Karpas-422 (cell line): ENCODE measurements around the gene USP24. TPM values are rescaled to one million over a fixed set of nuclear protein-coding genes. Genes with fewer than 3 reads are reported as not detected.

Experiments used
- DNase-seq: peaks from one replicate; pipeline ENCODE4 v3.0.0-alpha.2; 2015
- H2AFZ ChIP-seq: fragments of 200-600 bp; sonication (generic); 2 replicates; pipeline ENCODE4 v1.6.1; 2014; ENCODE audit warnings: antibody characterized with exemption, low read length, mixed read lengths
- H3K27ac ChIP-seq: fragments of 200-600 bp; sonication (generic); 2 replicates; pipeline ENCODE4 v1.5.1; 2014; ENCODE audit warnings: mild to moderate bottlenecking, low read length, moderate library complexity
- H3K27me3 ChIP-seq: fragments of 200-600 bp; sonication (generic); 2 replicates; pipeline ENCODE4 v1.6.1; 2014; ENCODE audit warnings: low read length, mixed read lengths
- H3K36me3 ChIP-seq: fragments of 200-600 bp; sonication (generic); 2 replicates; pipeline ENCODE4 v1.6.1; 2014; ENCODE audit warnings: low read length, mixed read lengths; ENCODE audit not compliant: insufficient read depth
- H3K4me1 ChIP-seq: fragments of 200-600 bp; sonication (generic); 2 replicates; pipeline ENCODE4 v1.6.1; 2014; ENCODE audit warnings: mild to moderate bottlenecking, low read length, mixed read lengths
- H3K4me2 ChIP-seq: fragments of 200-600 bp; sonication (generic); 2 replicates; pipeline ENCODE4 v1.6.1; 2014; ENCODE audit warnings: low read length, low read depth, mild to moderate bottlenecking; ENCODE audit not compliant: poor library complexity, severe bottlenecking
- H3K4me3 ChIP-seq: fragments of 200-600 bp; sonication (generic); 2 replicates; pipeline ENCODE4 v1.5.1; 2014; ENCODE audit warnings: mild to moderate bottlenecking, antibody characterized with exemption, low read length, mixed read lengths
- H3K79me2 ChIP-seq: fragments of 200-600 bp; sonication (generic); 2 replicates; pipeline ENCODE4 v1.6.1; 2014; ENCODE audit warnings: mild to moderate bottlenecking, low read length, mixed read lengths
- H3K9ac ChIP-seq: fragments of 200-600 bp; sonication (generic); 2 replicates; pipeline ENCODE4 v1.6.0; 2014; ENCODE audit warnings: low read length
- H3K9me2 ChIP-seq: fragments of 200-600 bp; sonication (generic), shearing (Covaris generic); replicated peaks from 2 replicates; pipeline ENCODE4 v1.6.0; 2014; ENCODE audit warnings: mild to moderate bottlenecking, low read length, moderate library complexity; ENCODE audit not compliant: insufficient read depth
- H3K9me3 ChIP-seq: fragments of 300-700, 200-600 bp; sonication (generic); 2 replicates; pipeline ENCODE4 v1.6.1; 2014; ENCODE audit warnings: low read length, mixed read lengths
- H4K20me1 ChIP-seq: fragments of 200-600 bp; sonication (generic); 2 replicates; pipeline ENCODE4 v1.6.1; 2014; ENCODE audit warnings: mild to moderate bottlenecking, antibody characterized with exemption, low read length, low read depth; ENCODE audit not compliant: insufficient read depth
- total RNA-seq: library from RNA; depleted of rRNA; stranded (reverse); fragments of >200 nt; shearing (Covaris generic); gene quantifications from 2 replicates; pipeline ENCODE4 v1.2.3, GENCODE V29; 2014; ENCODE audit warnings: low replicate concordance

USP24 gene
- total RNA-seq, 1 experiment from 2014 or later = 89.8 TPM

DNA sequence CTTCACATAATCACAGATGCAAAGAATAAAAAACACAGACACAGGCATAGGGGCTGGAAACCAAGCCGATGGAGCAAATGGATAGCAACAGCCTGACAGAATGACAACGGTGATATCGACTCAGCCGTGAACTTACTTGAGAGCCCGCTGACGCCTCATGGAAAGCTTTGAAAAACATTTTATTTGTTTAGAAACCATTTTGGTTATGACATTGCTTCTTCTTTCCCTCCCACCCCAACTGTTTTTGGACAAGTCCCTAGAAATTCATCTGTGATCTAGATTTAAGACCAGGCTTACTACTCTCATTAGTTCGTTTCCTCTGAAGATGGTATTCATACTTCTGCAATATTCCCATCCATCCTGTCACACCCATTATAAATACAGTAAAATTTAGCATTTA, 130.9 kb downstream of the USP24 start:
- Histone ChIP-seq H3K79me2 (no peaks in the 10 kb centered on the region), H3K9me3 (no peaks in the 10 kb centered on the region), H4K20me1 (no peaks in the 10 kb centered on the region), H3K36me3 (peaks cover 65% of the 10 kb centered on the region; the same call in 1 of the 2 replicates), H3K27ac (no peak overlapping the region), H2AFZ (no peak overlapping the region), H3K9me2 (no peaks in the 10 kb centered on the region), H3K27me3 (no peaks in the 10 kb centered on the region), H3K4me1 (no peaks in the 10 kb centered on the region), H3K4me3 (no peak overlapping the region), H3K9ac (no peak overlapping the region), H3K4me2 (no peak overlapping the region)
- DNase-seq = no peak

DNA sequence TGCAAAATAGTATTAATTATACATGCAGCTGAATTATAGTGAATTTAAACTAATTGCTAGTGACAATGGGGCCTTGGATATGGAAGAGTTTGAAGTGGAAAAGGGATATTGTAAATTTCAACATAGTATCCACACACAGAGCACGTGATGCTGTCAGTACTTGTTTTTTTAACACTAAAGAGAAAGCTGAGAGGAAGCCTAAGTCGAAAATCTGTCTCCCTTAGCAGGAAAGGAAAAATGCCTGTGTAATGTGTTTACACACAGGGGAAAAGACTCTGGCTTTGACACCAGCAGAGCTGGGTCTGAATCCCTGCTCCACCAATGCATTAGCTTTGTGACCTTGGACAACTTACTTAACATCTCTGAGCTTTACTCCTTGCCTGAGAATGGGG, 133.3 kb downstream of the USP24 start:
- Histone ChIP-seq H3K27ac (no peak overlapping the region), H3K79me2 (no peaks in the 10 kb centered on the region), H3K4me1 (no peaks in the 10 kb centered on the region), H3K9ac (no peak overlapping the region), H3K9me3 (no peaks in the 10 kb centered on the region), H4K20me1 (no peaks in the 10 kb centered on the region), H2AFZ (no peak overlapping the region), H3K4me2 (no peak overlapping the region), H3K9me2 (no peaks in the 10 kb centered on the region), H3K27me3 (no peaks in the 10 kb centered on the region), H3K36me3 (peaks cover 70% of the 10 kb centered on the region; the same call in 1 of the 2 replicates), H3K4me3 (no peak overlapping the region)
- DNase-seq = no peak

DNA sequence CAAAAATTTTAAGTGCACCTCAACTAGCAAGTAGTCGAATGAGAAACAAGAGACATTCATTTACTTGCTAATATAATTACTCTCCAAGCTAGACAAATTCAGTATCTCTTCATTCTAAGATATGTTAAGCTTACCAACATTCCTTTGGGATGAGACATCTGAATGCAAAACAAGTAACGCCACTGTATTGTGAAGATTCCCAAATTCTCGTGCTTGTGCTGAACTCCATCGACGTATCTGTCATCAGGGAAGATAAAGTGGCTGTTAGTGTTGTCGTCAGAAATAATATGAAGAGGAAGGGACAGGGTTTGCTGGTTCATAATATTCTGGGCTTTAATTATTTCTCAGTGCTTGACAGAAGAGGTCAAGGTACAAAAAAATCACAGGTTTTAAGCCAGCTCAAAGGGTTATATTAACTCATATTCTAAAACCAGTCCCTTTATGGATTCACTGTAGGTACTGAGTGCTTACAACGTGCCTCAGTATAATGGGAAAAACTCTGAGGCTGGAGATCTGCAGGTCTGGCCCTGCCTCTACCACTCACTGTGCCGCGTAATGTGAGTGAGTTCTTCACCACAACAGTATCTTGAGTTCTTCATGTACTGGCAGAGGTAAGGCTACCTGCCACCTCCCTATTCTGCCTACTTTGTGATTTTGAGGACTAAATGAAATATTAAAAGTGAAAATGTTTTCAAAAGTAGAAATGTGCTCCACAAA, 133.8 kb downstream of the USP24 start:
- no peaks in the 10 kb centered on the region for H3K9me2 ChIP-seq
- no peaks in the 10 kb centered on the region for H3K79me2 ChIP-seq
- H3K36me3 ChIP-seq = peaks cover 66% of the 10 kb centered on the region; the same call in 1 of the 2 replicates
- no peak overlapping the region for H3K9ac ChIP-seq
- H3K4me3 ChIP-seq = no peak overlapping the region
- H3K4me2 ChIP-seq = no peak overlapping the region
- no peak for DNase-seq
- no peaks in the 10 kb centered on the region for H3K27me3 ChIP-seq
- H4K20me1 ChIP-seq = no peaks in the 10 kb centered on the region
- H3K27ac ChIP-seq = no peak overlapping the region
- no peak overlapping the region for H2AFZ ChIP-seq
- no peaks in the 10 kb centered on the region for H3K4me1 ChIP-seq
- no peaks in the 10 kb centered on the region for H3K9me3 ChIP-seq

DNA sequence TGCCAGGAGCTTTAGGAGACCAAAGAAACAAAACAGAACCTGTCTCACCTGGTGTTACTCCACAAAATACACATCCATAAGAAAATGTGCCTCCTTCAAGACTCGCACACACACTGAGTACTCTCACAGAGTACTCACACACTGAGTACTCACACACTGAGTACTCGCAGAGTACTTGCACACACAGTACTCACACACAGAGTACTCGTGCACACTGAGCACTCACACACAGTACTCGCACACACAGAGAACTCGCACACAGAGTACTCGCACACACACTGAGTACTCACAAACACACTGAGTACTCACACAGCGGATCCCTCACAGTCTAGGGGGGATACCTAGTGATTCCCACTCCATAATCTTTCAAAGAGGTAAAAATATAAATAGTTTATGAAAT, 135.5 kb downstream of the USP24 start:
- Histone ChIP-seq H3K79me2 (no peaks in the 10 kb centered on the region), H3K4me2 (no peak overlapping the region), H3K36me3 (peaks cover 56% of the 10 kb centered on the region; the same call in 1 of the 2 replicates), H3K4me3 (no peak overlapping the region), H3K4me1 (no peaks in the 10 kb centered on the region), H2AFZ (no peak overlapping the region), H3K27ac (no peak overlapping the region), H4K20me1 (no peaks in the 10 kb centered on the region), H3K9ac (no peak overlapping the region), H3K9me3 (no peaks in the 10 kb centered on the region), H3K9me2 (no peaks in the 10 kb centered on the region), H3K27me3 (no peaks in the 10 kb centered on the region)
- no peak for DNase-seq

DNA sequence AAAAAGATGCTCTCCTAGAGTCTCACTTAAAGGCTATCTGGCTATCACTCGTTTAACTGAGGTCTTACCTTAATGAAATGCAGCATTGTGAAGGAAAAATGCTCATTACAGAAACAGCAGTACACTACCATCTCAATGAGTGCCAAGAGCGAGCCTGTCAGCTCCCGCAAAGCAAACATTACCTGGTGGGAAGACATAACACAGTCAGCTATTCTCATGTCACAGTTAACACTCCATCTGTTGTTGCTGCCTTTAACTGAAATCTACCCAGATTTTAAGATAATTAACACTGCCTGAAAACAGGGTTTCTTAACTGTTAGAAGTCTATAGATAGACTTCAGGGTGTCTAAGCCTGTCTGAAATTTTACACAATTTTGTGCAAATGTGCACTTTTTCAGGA, 136.7 kb downstream of the USP24 start:
- H3K9me3 ChIP-seq = no peaks in the 10 kb centered on the region
- no peaks in the 10 kb centered on the region for H4K20me1 ChIP-seq
- H3K27ac ChIP-seq = no peak overlapping the region
- no peaks in the 10 kb centered on the region for H3K79me2 ChIP-seq
- no peak overlapping the region for H3K4me3 ChIP-seq
- H3K36me3 ChIP-seq = peaks cover 48% of the 10 kb centered on the region; the same call in 1 of the 2 replicates
- no peak overlapping the region for H3K9ac ChIP-seq
- H3K4me2 ChIP-seq = no peak overlapping the region
- no peaks in the 10 kb centered on the region for H3K9me2 ChIP-seq
- no peak overlapping the region for H2AFZ ChIP-seq
- no peaks in the 10 kb centered on the region for H3K27me3 ChIP-seq
- no peak for DNase-seq
- H3K4me1 ChIP-seq = no peaks in the 10 kb centered on the region

DNA sequence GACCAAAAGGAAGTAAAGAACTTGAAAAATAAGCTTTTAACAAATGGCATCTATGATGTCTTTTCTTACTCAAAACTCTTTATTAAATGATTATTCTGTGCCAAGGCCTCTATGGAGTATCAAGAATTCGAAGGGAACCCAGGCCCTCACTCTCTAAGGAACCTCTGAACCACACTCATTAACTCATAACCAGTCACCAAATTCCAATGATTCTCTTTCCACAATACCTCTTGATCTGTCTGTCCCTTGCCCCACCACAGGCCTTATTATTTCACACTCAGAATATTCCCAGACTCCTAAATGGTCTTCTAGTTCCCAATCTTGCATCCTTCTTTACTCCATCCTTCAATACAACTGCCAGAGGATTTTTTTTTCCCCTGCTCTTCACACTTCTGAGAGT, 138.8 kb downstream of the USP24 start:
- H3K79me2 ChIP-seq = no peaks in the 10 kb centered on the region
- no peak overlapping the region for H3K27ac ChIP-seq
- no peak overlapping the region for H2AFZ ChIP-seq
- H3K9me2 ChIP-seq = no peaks in the 10 kb centered on the region
- no peaks in the 10 kb centered on the region for H4K20me1 ChIP-seq
- no peaks in the 10 kb centered on the region for H3K9me3 ChIP-seq
- H3K4me1 ChIP-seq = no peaks in the 10 kb centered on the region
- no peaks in the 10 kb centered on the region for H3K27me3 ChIP-seq
- no peak overlapping the region for H3K4me2 ChIP-seq
- peaks cover 44% of the 10 kb centered on the region; the same call in 1 of the 2 replicates for H3K36me3 ChIP-seq
- no peak overlapping the region for H3K9ac ChIP-seq
- no peak for DNase-seq
- no peak overlapping the region for H3K4me3 ChIP-seq

DNA sequence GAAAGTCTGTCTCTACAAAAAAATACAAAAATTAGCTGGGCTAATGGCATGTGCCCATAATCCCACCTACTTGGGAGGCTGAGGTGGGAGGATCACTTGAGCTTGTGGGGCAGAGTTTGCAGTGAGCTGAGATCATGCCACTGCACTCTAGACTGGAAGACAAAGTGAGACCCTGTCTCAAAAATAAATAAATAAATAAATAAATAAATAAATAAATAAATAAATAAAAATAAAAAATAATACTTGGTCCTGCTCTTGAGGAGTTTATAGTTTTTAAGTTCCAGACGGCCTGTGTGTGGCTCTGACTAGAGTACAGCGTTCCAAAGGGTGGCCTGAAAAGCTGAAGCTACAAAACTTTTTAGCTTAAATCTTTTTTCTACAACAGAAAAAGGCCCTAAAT, 140.7 kb downstream of the USP24 start:
- Histone ChIP-seq H3K4me3 (no peak overlapping the region), H3K9me3 (no peaks in the 10 kb centered on the region), H3K9me2 (no peaks in the 10 kb centered on the region), H3K27me3 (no peaks in the 10 kb centered on the region), H3K4me2 (no peak overlapping the region), H2AFZ (no peak overlapping the region), H3K36me3 (peaks cover 48% of the 10 kb centered on the region; the same call in 1 of the 2 replicates), H3K9ac (no peak overlapping the region), H4K20me1 (no peaks in the 10 kb centered on the region), H3K79me2 (no peaks in the 10 kb centered on the region), H3K27ac (no peak overlapping the region), H3K4me1 (no peaks in the 10 kb centered on the region)
- no peak for DNase-seq

DNA sequence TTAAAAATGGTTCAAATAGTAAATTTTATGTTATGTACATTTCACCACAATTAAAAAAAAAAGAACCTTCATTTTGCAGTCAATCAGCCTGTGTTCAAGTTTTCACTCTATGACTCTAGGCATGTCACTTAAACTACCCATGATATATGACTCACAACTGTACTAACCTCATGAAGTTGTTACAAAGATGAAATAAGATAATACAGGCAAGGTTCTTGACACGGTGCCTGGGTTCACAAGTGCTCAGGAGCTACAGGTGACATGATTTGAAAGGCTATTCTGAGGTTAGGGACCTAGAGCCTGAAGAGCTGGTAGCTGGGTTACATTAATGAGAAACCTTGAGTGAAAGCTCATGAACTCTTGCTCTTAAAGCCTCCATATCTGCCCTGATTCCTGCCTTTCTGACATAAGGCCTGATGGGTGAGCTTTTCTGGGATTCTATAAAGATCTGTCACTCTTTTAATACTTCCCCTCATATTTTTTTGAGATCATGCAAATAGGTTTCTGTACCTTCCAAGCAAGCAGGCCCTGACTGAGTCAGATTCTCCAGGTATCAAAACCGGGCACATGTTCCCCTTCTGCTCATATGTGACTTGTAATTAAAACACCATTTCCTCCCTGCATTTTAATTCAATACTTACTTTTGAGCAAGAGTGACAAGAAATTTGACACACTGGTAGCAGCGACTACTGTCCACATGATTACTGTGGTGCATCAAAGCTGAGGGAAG, 141.8 kb downstream of the USP24 start:
- H3K9ac ChIP-seq = no peak overlapping the region
- H3K4me2 ChIP-seq = no peak overlapping the region
- no peak overlapping the region for H3K27ac ChIP-seq
- H2AFZ ChIP-seq = no peak overlapping the region
- H3K36me3 ChIP-seq = peaks cover 50% of the 10 kb centered on the region; the same call in 1 of the 2 replicates
- no peaks in the 10 kb centered on the region for H3K4me1 ChIP-seq
- no peak overlapping the region for H3K4me3 ChIP-seq
- H4K20me1 ChIP-seq = no peaks in the 10 kb centered on the region
- no peaks in the 10 kb centered on the region for H3K9me2 ChIP-seq
- H3K9me3 ChIP-seq = no peaks in the 10 kb centered on the region
- no peaks in the 10 kb centered on the region for H3K79me2 ChIP-seq
- H3K27me3 ChIP-seq = no peaks in the 10 kb centered on the region
- no peak for DNase-seq
